HFFc6 (cell line): ENCODE measurements around the gene ZNF521. TPM values are rescaled to one million over a fixed set of nuclear protein-coding genes. Genes with fewer than 3 reads are reported as not detected.

Experiments used
- DNase-seq: peaks from one replicate; pipeline ENCODE4 v3.0.0-alpha.2; 2018
- H3K27ac Mint-ChIP-seq: 2 replicates; pipeline ENCODE4 v1.8.0; 2020; ENCODE audit warnings: mild to moderate bottlenecking, mixed read lengths
- H3K27me3 Mint-ChIP-seq: 2 replicates; pipeline ENCODE4 v1.8.0; 2021; ENCODE audit warnings: mild to moderate bottlenecking, moderate library complexity, mixed read lengths; ENCODE audit not compliant: insufficient read depth
- H3K36me3 Mint-ChIP-seq: 2 replicates; pipeline ENCODE4 v1.8.0; 2021; ENCODE audit warnings: low read depth, mixed read lengths
- H3K4me1 Mint-ChIP-seq: 2 replicates; pipeline ENCODE4 v1.8.0; 2020; ENCODE audit warnings: low read depth, mixed read lengths
- H3K4me3 Mint-ChIP-seq: 2 replicates; pipeline ENCODE4 v1.8.0; 2020; ENCODE audit warnings: mild to moderate bottlenecking, moderate library complexity, mixed read lengths
- H3K9me3 Mint-ChIP-seq: 2 replicates; pipeline ENCODE4 v1.8.0; 2020; ENCODE audit warnings: mild to moderate bottlenecking, mixed read lengths
- CTCF ChIP-seq: fragments of 200-600 bp; sonication (generic); IDR thresholded peaks from 2 replicates; pipeline ENCODE4 v1.5.0; 2021; ENCODE audit warnings: antibody characterized with exemption, mild to moderate bottlenecking
- total RNA-seq, 6 experiments: library from RNA; stranded (reverse); fragmentation: NEBNext Ultra II Directional; extraction: Animal tissue kit (Norgen Biotek cat#: 25700); gene quantifications; 2 replicates in 1 of 6; 3 replicates in 5 of 6; pipeline ENCODE4 v1.2.3, GENCODE V29; 2021

The ZNF521 gene
- total RNA-seq, 6 experiments from 2014 or later: 0.27 to 5.3 (median 0.84) TPM

- no peak for TF ChIP-seq CTCF
- no peak for DNase-seq
- no peak overlapping the region for H3K27ac Mint-ChIP-seq
- H3K4me3 Mint-ChIP-seq: no peak overlapping the region
- H3K27me3 Mint-ChIP-seq: no peaks in the 10 kb centered on the region
- no peaks in the 10 kb centered on the region for H3K4me1 Mint-ChIP-seq
- H3K9me3 Mint-ChIP-seq: no peaks in the 10 kb centered on the region; the same call in 1 of the 2 replicates
- no peaks in the 10 kb centered on the region for H3K36me3 Mint-ChIP-seq
These were observed 293.4 kb downstream of the ZNF521 start for GRCh38 chr18:25058521-25058920.

GRCh38 chr18:25057491-25058050 lies 294.4 kb downstream of the ZNF521 start:
- Mint-ChIP-seq H3K27ac (no peak overlapping the region), H3K9me3 (no peaks in the 10 kb centered on the region; the same call in 1 of the 2 replicates), H3K36me3 (no peaks in the 10 kb centered on the region), H3K27me3 (no peaks in the 10 kb centered on the region), H3K4me1 (no peaks in the 10 kb centered on the region), H3K4me3 (no peak overlapping the region)
- TF ChIP-seq CTCF: no peak
- DNase-seq: no peak

- Mint-ChIP-seq H3K9me3 (no peaks in the 10 kb centered on the region; the same call in 1 of the 2 replicates), H3K36me3 (no peaks in the 10 kb centered on the region), H3K27ac (no peak overlapping the region), H3K4me1 (no peaks in the 10 kb centered on the region), H3K4me3 (no peak overlapping the region), H3K27me3 (no peaks in the 10 kb centered on the region)
- no peak for DNase-seq
- no peak for TF ChIP-seq CTCF
These were observed 295.5 kb downstream of the ZNF521 start for GRCh38 chr18:25056429-25056828.

- TF ChIP-seq CTCF: no peak
- no peaks in the 10 kb centered on the region for H3K4me1 Mint-ChIP-seq
- no peak for DNase-seq
- no peaks in the 10 kb centered on the region; the same call in 1 of the 2 replicates for H3K9me3 Mint-ChIP-seq
- no peaks in the 10 kb centered on the region for H3K27me3 Mint-ChIP-seq
- no peaks in the 10 kb centered on the region for H3K36me3 Mint-ChIP-seq
- no peak overlapping the region for H3K27ac Mint-ChIP-seq
- no peak overlapping the region for H3K4me3 Mint-ChIP-seq
These were observed 296.9 kb downstream of the ZNF521 start for GRCh38 chr18:25055076-25055475.

GRCh38 chr18:25053466-25053865 lies 298.5 kb downstream of the ZNF521 start:
- Mint-ChIP-seq H3K27me3 (no peaks in the 10 kb centered on the region), H3K4me1 (no peaks in the 10 kb centered on the region), H3K9me3 (no peaks in the 10 kb centered on the region; the same call in 1 of the 2 replicates), H3K36me3 (no peaks in the 10 kb centered on the region), H3K27ac (no peak overlapping the region), H3K4me3 (no peak overlapping the region)
- no peak for TF ChIP-seq CTCF
- DNase-seq: no peak
